GM21529 (cell line): ENCODE results near the gene CBFA2T2.

Source experiments
- ATAC-seq: cut with Tn5 transposase; IDR thresholded peaks from one replicate; pipeline ENCODE4 v1.9.1; 2021; ENCODE audit not compliant: unreplicated experiment

CBFA2T2 gene

DNA sequence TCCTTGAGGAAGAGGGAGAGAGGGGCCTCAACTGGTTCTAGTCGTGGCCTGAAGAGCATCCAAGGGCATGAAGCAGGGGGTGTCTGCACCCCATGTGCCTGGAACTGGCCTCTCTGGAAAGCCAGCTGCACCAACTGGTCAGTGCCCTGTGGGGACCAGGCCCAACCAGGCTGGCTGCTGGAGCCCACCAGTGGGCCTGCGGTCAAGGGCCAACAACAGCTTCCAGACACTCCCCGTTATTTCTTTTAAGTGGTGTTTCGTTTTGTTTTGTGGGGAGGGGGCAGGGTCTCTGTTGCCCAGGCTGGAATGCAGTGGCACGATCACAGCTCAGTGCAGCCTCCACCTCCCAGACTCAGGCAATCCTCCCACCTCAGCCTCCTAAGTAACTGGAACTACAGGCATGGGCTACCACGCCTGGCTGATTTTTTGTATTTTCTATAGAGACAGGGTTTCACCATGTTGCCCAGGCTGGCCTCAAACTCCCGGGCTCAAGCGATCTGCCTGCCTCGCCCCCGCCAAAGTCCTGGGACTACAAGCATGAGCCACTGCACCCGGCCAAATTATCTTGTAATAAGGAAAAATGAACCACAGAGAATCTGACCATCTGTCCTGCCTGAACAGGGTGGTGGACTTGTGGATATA, 160.3 kb downstream of the CBFA2T2 start:
- ATAC-seq: no peak

DNA sequence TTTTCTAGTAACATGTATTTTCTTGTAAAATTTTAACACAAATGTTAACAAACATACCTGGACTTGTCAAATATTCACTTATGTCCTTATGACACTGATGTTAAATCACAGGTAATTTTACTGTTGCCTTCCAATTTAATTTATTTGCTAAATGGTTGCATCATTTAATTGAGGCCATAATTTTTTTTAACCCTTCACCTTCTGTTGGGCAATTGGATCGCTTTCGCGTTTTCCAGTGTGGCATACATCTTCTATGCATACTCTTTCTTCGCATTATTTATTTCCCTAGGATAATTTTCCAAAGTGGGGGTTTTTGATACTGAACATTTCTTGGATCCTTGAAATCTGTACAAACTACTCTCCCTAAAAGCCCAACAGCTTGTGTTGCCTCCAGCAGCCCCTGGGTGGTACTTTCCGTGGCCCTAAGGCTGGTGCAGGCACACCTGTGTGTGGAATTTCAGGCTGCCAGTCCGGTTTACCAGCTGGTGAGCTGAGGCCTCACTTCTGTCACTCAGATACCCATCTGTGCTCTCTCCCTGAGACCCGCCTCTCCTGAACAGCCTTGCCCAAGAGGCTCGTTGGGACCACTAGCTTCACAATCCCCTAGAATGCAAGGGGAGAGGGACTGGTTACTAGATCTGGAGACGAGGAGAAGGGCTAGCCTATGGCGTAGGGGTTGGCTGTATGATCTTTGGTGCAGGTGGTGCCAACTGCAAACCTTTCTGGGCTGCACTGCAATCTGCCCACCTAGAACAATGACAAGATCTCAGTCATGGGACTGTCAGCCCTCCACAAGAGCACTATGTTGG, 161.1 kb downstream of the CBFA2T2 start:
- no peak for ATAC-seq

DNA sequence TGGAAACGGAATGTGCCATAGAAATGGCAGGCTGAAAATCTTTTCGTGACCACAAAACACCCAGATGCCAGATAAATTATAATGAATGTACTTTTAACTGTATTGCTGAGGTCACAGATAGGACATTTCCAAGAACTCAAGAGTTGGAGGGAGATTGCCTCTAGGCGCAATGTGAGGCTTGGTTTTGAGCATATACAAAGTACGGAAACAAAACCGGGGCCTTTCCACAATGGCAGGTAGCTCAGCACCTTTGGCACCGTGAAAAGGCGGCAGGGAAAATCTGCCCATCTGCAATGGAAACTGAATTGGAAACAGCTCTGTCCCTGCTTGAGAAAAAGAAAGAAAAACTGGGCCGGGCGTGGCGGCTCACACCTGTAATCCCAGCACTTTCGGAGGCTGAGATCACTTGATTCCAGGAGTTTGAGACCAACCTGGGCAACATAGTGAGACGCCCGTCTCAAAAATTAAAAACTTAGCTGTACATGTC, 161.7 kb downstream of the CBFA2T2 start:
- ATAC-seq: no peak

DNA sequence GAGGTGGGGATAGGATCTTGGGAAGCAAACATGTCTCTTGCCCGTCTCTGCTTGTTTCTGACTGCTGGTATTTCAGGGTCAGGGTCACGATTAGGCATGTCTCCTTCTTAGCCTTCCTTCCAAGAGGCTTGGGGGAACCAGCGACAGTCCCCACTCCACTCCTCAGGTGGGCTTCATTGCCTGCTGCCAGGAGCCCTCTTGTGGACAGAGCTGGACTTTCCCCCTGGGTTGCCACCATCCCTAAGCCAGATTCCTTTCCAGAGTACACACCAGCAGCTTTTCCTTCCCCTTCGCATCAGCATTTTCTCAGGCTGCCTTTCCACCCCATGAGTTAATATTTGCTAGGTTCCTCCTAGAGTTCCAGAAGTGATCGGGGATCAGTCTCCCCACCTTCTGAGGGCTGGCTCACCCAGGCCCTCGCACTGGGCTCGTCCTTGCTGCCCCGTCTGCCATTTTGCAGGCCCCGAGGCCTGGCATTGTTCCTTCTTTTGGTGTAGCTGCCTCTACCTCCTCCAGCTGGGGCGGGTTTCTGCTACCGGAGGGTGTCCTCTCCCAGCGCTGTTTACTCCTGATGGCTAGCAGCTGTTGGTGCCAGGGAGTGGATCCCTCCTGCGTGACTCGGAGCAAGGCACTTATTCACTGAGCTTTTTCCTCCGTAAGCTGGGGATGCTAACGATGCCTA, 163.5 kb downstream of the CBFA2T2 start:
- peak; percentile 35 for ATAC-seq

DNA sequence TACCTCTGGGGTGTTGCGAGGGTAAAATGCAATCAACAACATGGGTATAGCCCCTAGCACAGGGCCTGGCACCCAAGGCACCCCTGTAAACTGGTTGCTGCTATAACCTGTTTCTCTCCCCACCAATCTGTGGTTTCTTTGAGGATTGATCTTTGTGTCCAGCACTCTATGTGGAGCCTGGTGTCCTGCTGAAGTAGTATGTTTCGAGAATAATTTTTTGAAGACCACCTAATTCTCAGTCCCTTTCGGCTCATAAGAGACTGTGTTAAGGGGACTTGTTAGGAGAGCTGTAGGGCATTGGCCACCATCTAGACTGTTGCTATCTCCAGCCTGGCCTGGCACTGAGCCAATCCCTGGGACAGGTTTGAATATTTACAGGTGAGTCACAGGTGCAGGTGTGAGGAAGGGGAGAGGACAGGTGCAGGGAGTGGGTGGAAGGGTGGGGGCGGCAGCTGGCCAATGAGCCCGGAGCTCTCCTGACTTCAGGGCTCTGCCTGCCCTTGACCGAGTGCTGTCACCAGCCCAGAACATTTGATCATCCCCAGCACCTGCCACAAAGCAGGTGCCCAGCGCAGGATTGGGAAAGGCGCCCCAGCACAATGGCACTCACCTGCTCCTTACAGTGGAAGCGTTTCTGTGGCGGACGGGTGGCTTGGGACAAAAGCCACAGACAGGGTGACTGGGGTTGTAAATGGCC, 164.2 kb downstream of the CBFA2T2 start:
- ATAC-seq: no peak

DNA sequence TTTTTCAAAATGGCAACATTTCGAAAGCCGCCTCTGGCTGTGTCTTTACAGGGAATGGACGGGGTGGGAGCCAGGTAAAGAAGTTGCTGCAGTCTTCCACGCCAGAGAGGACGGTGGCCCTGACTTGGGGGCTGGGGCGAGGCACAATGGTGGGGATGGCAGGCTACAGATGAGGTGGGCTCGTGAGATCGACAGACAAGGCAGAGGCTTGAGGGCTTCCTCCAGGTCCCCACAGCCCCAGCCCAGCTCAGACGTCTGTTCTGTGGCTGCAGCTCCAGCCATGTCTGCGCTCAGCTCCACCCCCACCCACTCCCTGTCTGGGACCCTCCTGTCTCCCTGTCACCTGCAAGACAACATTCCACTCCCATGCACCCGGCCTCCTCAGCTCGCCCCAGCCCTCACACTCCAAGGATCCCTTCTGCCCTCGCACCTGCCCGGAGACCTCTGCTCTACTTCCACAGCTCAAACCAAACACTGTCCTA, 164.8 kb downstream of the CBFA2T2 start:
- ATAC-seq: no peak

DNA sequence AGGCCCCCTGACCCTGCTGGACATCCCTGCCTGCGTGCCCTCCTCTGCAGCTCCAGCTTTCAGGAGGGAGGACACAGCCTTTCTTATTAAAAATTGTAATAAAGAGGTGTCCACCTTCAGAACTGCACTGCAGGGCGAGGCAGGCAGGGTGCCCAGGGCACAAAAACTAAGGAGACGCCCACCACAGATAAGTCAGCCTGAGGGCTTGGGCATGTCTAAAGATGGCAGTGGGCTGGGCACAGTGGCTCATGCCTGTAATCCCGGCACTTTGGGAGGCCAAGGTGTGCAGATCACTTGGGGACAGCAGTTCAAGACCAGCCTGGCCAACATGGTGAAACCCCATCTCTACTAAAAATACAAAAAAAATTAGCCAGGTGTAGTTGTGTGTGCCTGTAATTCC, 165.3 kb downstream of the CBFA2T2 start:
- no peak for ATAC-seq

DNA sequence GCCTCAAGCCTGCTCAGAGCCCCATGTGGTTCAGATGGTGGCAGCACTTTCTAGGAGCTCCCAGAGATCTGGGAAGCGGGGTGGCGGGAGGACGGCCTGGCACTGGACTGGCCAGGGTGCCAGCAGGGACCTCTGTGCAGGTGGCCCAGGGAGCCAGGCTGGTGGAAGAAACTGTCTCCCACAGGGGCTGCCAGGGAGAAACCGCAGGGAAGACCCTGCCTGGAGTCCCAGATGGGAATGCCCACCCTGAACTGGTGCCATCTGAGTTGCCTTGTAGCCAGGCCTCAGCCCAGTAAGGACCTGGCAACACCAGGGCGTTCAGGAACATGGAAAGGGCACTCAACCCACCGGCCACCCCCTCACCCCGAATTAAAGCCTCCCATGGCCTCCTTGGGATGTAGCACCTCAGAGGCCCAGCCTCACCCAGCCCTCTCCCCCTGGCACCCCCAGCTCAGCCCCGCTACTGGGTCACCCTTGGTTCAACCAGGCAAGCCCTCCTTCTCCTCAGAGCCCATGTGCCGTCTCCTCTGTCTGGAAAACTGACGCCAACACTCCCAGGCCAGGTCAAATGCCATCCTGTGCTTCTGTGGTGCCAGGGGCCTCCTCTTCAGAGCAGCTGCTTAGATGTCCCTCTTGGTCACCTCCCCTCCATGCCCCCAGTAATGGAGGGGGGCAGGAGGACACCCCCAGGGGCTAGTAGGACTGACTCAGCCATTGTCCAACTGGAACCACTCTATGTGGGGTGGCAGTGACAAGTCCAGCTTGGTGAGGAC, 166.3 kb downstream of the CBFA2T2 start:
- ATAC-seq: no peak

DNA sequence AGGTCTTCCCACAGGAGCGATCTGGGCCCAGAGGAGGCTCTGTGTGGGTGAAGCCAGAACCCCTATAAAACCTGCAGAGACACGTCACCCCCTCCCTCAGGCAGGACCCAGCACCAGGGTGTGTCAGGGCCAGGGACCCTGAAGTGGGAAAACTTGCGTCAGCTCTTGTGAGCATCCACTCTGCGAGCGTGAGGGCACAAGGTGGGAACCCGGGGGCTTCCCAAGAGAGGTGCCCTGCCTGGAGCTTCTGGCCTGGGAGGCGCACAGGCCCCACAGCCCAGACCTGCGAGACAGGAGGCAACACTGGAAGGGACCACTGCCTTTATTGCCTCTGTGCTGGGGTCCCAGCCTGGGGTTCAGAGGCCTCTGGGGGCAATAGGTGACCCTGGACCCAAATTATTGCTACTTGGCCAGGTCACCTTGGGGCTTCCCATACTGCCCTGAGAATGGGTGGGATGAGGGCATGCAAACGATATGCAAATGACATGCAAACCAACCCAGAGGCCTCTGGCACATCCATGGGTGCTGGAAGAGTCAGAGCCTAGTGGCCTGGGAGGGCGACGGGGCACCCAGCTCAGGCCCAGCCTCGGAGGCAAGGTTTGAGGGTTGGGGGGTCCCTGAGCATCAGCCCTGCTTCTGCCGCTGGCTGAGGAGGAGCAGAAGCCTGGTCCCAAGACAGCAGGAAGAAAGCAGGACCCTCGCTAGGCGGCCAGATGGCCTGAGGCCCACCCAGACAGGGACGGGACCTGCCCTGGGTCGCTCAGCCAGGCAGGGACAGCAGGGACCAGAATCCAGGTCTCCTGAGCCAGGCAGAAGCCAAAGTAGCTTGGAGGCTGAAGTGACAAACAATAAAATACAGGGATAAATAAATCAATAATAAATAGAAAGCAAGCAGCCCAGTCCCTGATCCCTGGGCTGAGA, 167.1 kb downstream of the CBFA2T2 start:
- no peak for ATAC-seq

DNA sequence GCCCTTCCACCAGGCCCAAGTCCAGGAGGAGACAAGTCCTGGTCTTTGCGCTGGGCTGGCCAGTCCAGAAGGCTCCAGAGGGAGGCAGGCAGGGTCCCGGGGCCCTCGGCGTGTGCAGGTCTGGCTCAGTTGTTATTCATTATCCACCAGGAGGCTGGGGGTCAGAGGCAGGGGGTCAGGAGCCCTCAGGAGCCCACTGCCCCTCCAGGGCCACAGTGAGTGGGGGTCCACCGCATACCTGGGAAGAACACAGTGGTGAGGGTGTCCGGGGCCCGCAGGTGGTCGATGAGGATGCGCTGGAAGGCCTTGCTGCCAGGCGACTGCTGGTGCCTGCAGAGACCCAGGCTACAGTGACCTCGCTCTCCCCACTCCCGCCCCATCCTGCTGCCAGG, 167.8 kb downstream of the CBFA2T2 start:
- ATAC-seq: no peak

DNA sequence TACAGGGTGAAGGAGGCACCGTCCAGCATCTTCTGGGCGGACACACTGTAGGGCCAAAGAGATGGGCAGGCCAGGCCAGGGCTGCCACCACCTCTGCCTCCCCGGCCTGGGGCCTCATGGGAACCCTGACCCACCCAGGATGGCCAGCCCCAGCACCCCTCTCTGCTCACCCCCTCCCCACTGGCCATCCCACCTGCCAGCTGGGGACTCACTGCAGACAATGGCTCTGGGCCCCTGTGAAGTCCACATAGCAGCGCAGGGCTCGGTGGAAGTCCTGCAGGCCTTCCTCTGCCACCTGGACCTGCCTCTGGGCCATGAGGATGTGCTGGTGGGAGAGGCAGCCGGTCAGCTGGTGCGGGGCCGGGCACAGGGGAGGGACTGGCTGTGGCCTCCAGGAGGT, 168.6 kb downstream of the CBFA2T2 start:
- no peak for ATAC-seq

DNA sequence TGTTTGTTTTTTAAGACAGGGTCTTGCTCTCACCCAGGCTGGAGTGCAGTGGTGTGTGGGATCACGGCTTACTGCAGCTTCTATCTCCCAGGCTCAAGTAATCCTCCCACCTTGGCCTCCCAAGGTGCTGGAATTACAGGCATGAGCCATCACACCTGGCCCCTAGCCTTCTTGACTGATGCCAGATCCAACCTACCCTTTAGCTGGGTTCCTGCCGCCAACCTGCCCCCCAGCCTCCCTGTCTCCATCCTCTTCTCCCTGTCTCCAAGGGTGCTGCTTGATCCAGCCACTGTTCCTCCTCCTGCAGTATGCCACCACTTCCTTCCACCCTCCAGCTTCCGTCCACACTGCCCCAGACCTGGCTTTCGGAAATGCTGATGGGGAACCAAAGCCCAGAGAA, 169.0 kb downstream of the CBFA2T2 start:
- ATAC-seq: no peak

DNA sequence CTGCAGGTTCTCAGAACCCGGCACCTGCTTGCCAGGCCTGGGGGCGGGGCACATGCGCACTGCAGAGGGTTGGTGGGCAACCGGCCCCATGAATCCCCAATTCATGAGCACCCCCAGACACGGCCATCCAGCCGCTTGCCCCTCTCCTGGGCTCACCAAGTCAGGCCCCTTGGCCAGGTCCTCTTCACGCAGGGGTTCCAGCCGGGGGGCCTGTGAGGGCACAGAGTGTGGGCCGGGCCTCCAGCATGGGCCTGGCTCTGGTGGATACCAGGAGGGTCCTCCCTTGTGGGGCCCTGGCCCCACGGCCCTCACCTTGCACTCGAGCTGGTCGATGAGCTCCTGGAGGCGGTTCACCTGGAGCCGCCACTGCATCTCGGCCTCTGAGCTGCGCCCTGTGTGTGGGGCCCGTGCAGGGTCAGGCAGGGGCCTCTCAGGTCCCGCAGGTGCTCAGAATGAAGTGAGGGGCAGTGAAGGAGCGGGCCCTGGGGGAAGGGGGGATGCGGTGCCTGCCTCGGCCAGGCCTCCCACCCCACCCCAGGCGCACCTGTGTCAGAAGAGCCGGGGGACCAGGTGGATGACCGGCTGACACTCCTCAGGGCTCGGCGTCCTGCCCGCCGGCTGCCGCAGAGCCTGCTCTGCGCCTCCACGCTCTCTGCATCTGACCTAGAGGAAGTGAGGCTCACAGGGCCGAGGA, 169.6 kb downstream of the CBFA2T2 start:
- ATAC-seq: no peak

DNA sequence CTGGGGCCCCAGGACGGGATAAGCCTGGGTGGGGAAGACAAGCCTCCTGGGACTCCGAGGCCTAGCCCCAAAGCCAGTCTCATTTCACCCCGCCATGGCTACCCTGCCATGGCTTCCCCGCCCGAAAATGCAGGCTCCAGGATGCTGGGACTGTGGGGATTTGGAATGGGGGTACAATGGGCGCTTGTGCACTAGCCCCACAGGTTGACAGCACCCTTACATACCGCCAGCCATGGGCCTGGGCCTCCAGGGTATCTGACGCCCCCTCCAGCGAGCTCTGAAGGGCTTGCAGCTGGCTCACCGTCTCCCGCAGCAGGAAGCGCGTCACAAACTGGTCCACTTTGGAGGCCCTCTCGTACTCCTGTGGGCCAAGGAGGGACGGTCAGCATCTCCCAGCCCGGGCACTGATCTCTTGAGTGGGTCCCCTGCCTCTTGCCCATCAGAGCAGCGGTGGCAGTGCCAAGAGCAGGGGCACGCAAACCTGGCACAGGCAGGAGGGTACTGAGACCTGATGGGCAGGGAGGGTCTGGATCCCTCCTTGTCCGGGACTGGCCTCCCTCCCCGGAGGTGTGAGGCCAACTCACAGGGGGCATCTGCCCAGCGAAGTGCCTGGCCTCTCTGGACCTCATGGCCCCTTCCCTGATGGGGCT, 170.3 kb downstream of the CBFA2T2 start:
- ATAC-seq: no peak

DNA sequence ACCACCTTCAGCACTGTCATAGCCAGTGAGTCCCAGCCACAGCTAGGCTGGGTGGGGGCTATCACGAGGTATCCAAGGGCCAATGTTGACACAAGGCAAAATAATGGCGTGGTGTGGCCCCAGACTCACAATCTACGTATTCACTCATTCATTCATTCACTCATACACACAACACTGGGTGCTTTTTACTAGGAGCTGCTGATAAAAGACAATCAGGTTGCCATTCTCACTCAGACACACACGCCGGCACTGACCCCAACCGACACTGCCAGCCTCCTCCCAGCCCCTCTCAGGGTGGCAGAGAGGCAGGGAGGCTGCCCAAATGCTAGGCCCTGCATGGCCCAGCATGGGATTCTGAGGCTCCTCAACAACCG, 170.8 kb downstream of the CBFA2T2 start:
- ATAC-seq: no peak

DNA sequence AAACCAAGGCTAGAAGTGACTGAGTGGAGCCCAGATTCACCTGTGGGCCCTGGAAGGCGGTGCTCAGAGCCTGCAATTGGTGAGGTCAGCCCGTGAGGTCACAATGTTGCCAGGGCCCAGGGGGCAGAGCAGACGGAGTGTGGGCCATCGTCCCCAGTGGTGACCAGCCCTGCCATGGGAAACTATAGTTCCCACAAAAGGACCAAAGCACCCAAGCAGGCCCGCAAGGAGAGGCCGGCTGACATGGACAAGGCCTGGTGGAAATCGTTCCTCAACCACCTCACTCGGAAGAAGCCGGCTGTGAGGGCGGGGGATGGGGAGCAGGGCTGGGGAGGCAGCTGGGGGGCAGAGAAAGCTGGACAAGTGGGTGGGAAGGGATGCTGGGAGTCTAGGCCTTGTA, 172.3 kb downstream of the CBFA2T2 start, which contains the start of gene C20orf144:
C20orf144 (plus strand) TSS at position 156 of the 400 bp plus-strand sequence; CDS start at position 175, 19 bp downstream.
- no peak for ATAC-seq

DNA sequence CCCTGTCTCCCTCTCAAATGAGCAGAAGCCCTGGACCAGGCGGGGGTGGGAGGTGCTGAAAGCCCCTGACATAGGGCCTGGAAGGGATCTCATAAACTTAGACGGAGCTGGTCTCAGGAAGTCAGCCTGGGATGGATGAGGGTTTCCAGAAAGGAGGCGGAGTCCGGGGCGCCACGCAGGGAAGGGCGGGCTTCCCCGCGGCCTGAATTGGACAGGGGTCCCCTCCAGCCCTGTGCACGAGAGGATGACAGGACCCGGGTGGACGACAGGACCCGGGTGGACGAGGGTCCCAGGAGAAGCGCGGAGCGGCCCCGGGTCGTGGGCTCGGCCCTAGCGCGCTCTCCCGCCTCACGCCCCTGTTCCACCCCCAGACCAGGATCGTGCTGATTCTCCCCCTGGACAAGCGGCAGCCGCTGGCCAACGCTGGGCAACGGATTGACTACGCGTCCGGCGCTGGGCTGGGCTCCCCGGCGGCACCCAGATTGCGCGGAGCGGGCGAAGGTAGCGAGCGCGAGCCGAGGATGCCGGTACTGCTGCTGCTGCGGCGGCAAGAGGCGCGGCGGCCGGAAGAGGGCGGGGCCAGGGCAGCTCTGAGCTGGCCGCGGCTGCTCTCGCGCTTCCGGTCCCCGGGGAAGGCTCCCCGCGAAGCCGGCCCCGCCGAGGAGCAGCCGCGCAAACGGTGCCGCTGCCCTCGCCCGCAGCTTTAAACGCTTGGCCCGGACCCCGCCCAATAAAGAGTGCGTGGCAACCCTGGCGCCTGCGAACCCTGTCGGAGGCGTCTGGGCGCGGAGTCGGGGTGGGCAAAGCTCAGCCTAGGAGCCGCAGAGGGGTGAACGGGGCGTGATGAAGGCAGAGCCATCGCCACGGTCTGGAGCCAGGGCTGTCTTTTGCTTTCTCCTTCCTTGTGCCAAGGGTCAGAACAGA, 173.5 kb downstream of the CBFA2T2 start:
- ATAC-seq: peak; percentile 48
